ENCODE results near the gene ATXN1. TPM values are rescaled to one million over a fixed set of nuclear protein-coding genes. Genes with fewer than 3 reads are reported as not detected.

The ATXN1 gene
- total and polyA plus RNA-seq, 3 donors from 2014 or later: 12.8 to 84.1 (median 64.3) TPM

- Histone ChIP-seq H3K4me3 (no peak overlapping the region), H3K27ac (no peak overlapping the region), H3K4me1 (no peaks in the 10 kb centered on the region), H3K9me3 (no peaks in the 10 kb centered on the region), H3K36me3 (ENCODE audit: low read depth, missing control alignments) (no peaks in the 10 kb centered on the region), H3K27me3 (no peaks in the 10 kb centered on the region)
- no peak for DNase-seq
- TF ChIP-seq POLR2A (IDR thresholded peaks at IDR 0.05) (no peak), CTCF (IDR thresholded peaks at IDR 0.05) (no peak)
- WGBS, 2 donors: 85 to 87% methylated on average over 5 of the region's 5 CpGs
- intact Hi-C loops (cut with DNase I; ENCODE audit: low total_unique reads): no loop called here
These were observed 225.7 kb downstream of the ATXN1 start for GRCh38 chr6:16535564-16535963.

GRCh38 chr6:16533721-16534136 lies 227.5 kb downstream of the ATXN1 start:
- TF ChIP-seq POLR2A (IDR thresholded peaks at IDR 0.05): no peak
- TF ChIP-seq CTCF (IDR thresholded peaks at IDR 0.05): no peak
- Histone ChIP-seq H3K4me3 (no peak overlapping the region), H3K27ac (no peak overlapping the region), H3K9me3 (no peaks in the 10 kb centered on the region), H3K36me3 (ENCODE audit: low read depth, missing control alignments) (no peaks in the 10 kb centered on the region), H3K4me1 (no peaks in the 10 kb centered on the region), H3K27me3 (no peaks in the 10 kb centered on the region)
- 89 to 91% methylated on average over 6 of the region's 6 CpGs for WGBS, 2 donors
- no peak for DNase-seq
- intact Hi-C loops (cut with DNase I; ENCODE audit: low total_unique reads): no loop called here

GRCh38 chr6:16533210-16533609 lies 228.1 kb downstream of the ATXN1 start:
- no peak for TF ChIP-seq CTCF (IDR thresholded peaks at IDR 0.05)
- TF ChIP-seq POLR2A (IDR thresholded peaks at IDR 0.05): no peak
- H3K27me3 ChIP-seq: no peaks in the 10 kb centered on the region
- H3K4me1 ChIP-seq: no peaks in the 10 kb centered on the region
- no peak overlapping the region for H3K27ac ChIP-seq
- no peak for DNase-seq
- no peak overlapping the region for H3K4me3 ChIP-seq
- H3K9me3 ChIP-seq: no peaks in the 10 kb centered on the region
- WGBS, 2 donors: 49 to 60% methylated on average over 2 of the region's 2 CpGs
- intact Hi-C loops (cut with DNase I; ENCODE audit: low total_unique reads): no loop called here
- no peaks in the 10 kb centered on the region for H3K36me3 ChIP-seq (ENCODE audit: low read depth, missing control alignments)

- intact Hi-C loops (cut with DNase I; ENCODE audit: low total_unique reads): loop anchor here (10.0 kb wide), 1 partner anchor 237 kb away; the partner anchor contains the start of gene ATXN1
- Histone ChIP-seq H3K27ac (no peak overlapping the region), H3K27me3 (no peaks in the 10 kb centered on the region), H3K4me1 (no peaks in the 10 kb centered on the region), H3K36me3 (ENCODE audit: low read depth, missing control alignments) (no peaks in the 10 kb centered on the region), H3K9me3 (no peaks in the 10 kb centered on the region), H3K4me3 (no peak overlapping the region)
- TF ChIP-seq CTCF (IDR thresholded peaks at IDR 0.05) (no peak), POLR2A (IDR thresholded peaks at IDR 0.05) (no peak)
- 96% methylated on average over 3 of the region's 3 CpGs for WGBS, 2 donors
- no peak for DNase-seq
These were observed 233.6 kb downstream of the ATXN1 start for GRCh38 chr6:16527691-16528090.

- Histone ChIP-seq H3K27ac (no peak overlapping the region), H3K4me3 (no peak overlapping the region), H3K4me1 (no peaks in the 10 kb centered on the region), H3K36me3 (ENCODE audit: low read depth, missing control alignments) (no peaks in the 10 kb centered on the region), H3K9me3 (no peaks in the 10 kb centered on the region), H3K27me3 (no peaks in the 10 kb centered on the region)
- intact Hi-C loops (cut with DNase I; ENCODE audit: low total_unique reads): loop anchor here (10.0 kb wide), 1 partner anchor 240 kb away; the partner anchor contains the start of gene ATXN1
- DNase-seq: no peak
- TF ChIP-seq CTCF (IDR thresholded peaks at IDR 0.05): no peak
- TF ChIP-seq POLR2A (IDR thresholded peaks at IDR 0.05): no peak
- whole genome bisulfite sequencing, 2 donors: 79 to 84% methylated on average over 8 of the region's 8 CpGs
These were observed 236.9 kb downstream of the ATXN1 start for GRCh38 chr6:16524380-16524707.

Measured in testis (tissue), 3 donors.